ELR (cell line): Measurements from ENCODE around the gene EPHA4.

Experiments used
- DNase-seq: peaks from one replicate; pipeline ENCODE4 v3.0.0-alpha.2; 2015; ENCODE audit warnings: low read depth

EPHA4 gene

GRCh38 chr2:221442128-221442527 is 130.0 kb downstream of the EPHA4 start:
- no peak for DNase-seq

GRCh38 chr2:221439761-221440479 is 132.2 kb downstream of the EPHA4 start:
- no peak for DNase-seq

GRCh38 chr2:221437056-221437455 is 135.0 kb downstream of the EPHA4 start:
- no peak for DNase-seq

GRCh38 chr2:221435171-221435570 is 136.9 kb downstream of the EPHA4 start:
- no peak for DNase-seq

- no peak for DNase-seq
Measured at GRCh38 chr2:221434142-221434541, 138.0 kb downstream of the EPHA4 start.

- DNase-seq = no peak
Measured at GRCh38 chr2:221431477-221431876, 140.6 kb downstream of the EPHA4 start.

GRCh38 chr2:221429741-221430491 is 142.2 kb downstream of the EPHA4 start:
- DNase-seq = peak; percentile 10

GRCh38 chr2:221428896-221429295 is 143.2 kb downstream of the EPHA4 start:
- DNase-seq = no peak

- no peak for DNase-seq
Measured at GRCh38 chr2:221426929-221427328, 145.2 kb downstream of the EPHA4 start.

GRCh38 chr2:221425891-221426290 is 146.2 kb downstream of the EPHA4 start:
- no peak for DNase-seq

GRCh38 chr2:221425353-221425752 is 146.8 kb downstream of the EPHA4 start:
- no peak for DNase-seq

GRCh38 chr2:221423210-221423804 is 148.8 kb downstream of the EPHA4 start:
- no peak for DNase-seq

GRCh38 chr2:221422516-221423209 is 149.4 kb downstream of the EPHA4 start:
- peak; percentile 4 for DNase-seq

GRCh38 chr2:221420245-221420644 is 151.9 kb downstream of the EPHA4 start:
- DNase-seq = no peak

GRCh38 chr2:221415789-221416188 is 156.3 kb downstream of the EPHA4 start:
- no peak for DNase-seq

GRCh38 chr2:221412978-221413377 is 159.1 kb downstream of the EPHA4 start:
- DNase-seq = no peak

- DNase-seq = no peak
Measured at GRCh38 chr2:221410487-221410886, 161.6 kb downstream of the EPHA4 start.

GRCh38 chr2:221407765-221408164 is 164.3 kb downstream of the EPHA4 start:
- DNase-seq = no peak

- DNase-seq = no peak
Measured at GRCh38 chr2:221405521-221405920, 166.6 kb downstream of the EPHA4 start.

- no peak for DNase-seq
Measured at GRCh38 chr2:221402072-221402471, 170.0 kb downstream of the EPHA4 start.

GRCh38 chr2:221400411-221400810 is 171.7 kb downstream of the EPHA4 start:
- no peak for DNase-seq

GRCh38 chr2:221399183-221399582 is 172.9 kb downstream of the EPHA4 start:
- DNase-seq = no peak

- DNase-seq = peak; percentile 6
Measured at GRCh38 chr2:221397187-221397586, 174.9 kb downstream of the EPHA4 start.
